GM23338 (cell line): ENCODE measurements around the gene NOP9. TPM values are rescaled to one million over a fixed set of nuclear protein-coding genes. Genes with fewer than 3 reads are reported as not detected.

ENCODE experiments used
- ATAC-seq: fragments of 200-7000 bp; cut with Tn5 transposase; 3 replicates; pipeline ENCODE4 v1.9.1; 2020
- DNase-seq: peaks from one replicate; pipeline ENCODE4 v3.0.0-alpha.2; 2015; ENCODE audit warnings: low spot score
- H2AFZ ChIP-seq: fragments of 200-600 bp; sonication (generic); 2 replicates; pipeline ENCODE4 v1.8.0; 2016; ENCODE audit warnings: antibody characterized with exemption, mild to moderate bottlenecking, moderate library complexity
- H3F3A ChIP-seq: fragments of 200-600 bp; sonication (generic); replicated peaks from 2 replicates; pipeline ENCODE4 v1.8.0; 2017; ENCODE audit warnings: antibody characterized with exemption, mixed run types, low read depth
- H3K27ac ChIP-seq: fragments of 200-600 bp; sonication (generic); 2 replicates; pipeline ENCODE4 v1.6.1; 2016; ENCODE audit warnings: low read depth
- H3K27me3 ChIP-seq: fragments of 200-600 bp; sonication (generic); 2 replicates; pipeline ENCODE4 v1.8.0; 2016; ENCODE audit warnings: mild to moderate bottlenecking, mixed run types, moderate library complexity; ENCODE audit not compliant: insufficient read depth
- H3K36me3 ChIP-seq: fragments of 200-600 bp; sonication (generic); 2 replicates; pipeline ENCODE4 v1.8.0; 2016; ENCODE audit warnings: mild to moderate bottlenecking; ENCODE audit not compliant: insufficient read depth
- H3K4me1 ChIP-seq: fragments of 200-600 bp; sonication (generic); 2 replicates; pipeline ENCODE4 v1.8.0; 2016; ENCODE audit warnings: mild to moderate bottlenecking, moderate library complexity; ENCODE audit not compliant: insufficient read depth
- H3K4me2 ChIP-seq: fragments of 200-600 bp; sonication (generic); 2 replicates; pipeline ENCODE4 v1.7.1; 2017; ENCODE audit warnings: mixed run types
- H3K4me3 ChIP-seq: fragments of 200-600 bp; sonication (generic); 2 replicates; pipeline ENCODE4 v1.6.1; 2016; ENCODE audit warnings: mixed run types
- H3K79me2 ChIP-seq: fragments of 200-600 bp; sonication (generic); replicated peaks from 2 replicates; pipeline ENCODE4 v1.8.0; 2017; ENCODE audit warnings: mild to moderate bottlenecking; ENCODE audit not compliant: insufficient read depth
- H3K9me2 ChIP-seq: fragments of 200-600 bp; sonication (generic); 2 replicates; pipeline ENCODE4 v1.8.0; 2017; ENCODE audit not compliant: insufficient read depth
- H4K20me1 ChIP-seq: fragments of 200-600 bp; sonication (generic); replicated peaks from 2 replicates; pipeline ENCODE4 v1.8.0; 2017; ENCODE audit warnings: mild to moderate bottlenecking; ENCODE audit not compliant: insufficient read depth
- H3K27ac Mint-ChIP-seq: 2 replicates; pipeline ENCODE4 v1.8.0; 2020; ENCODE audit warnings: inconsistent platforms, mild to moderate bottlenecking, moderate library complexity, mixed read lengths
- H3K27me3 Mint-ChIP-seq: 3 replicates; pipeline ENCODE4 v1.8.0; 2022; ENCODE audit warnings: low read depth, mild to moderate bottlenecking, moderate library complexity, mixed read lengths, inconsistent platforms; ENCODE audit not compliant: insufficient read depth, poor library complexity
- H3K36me3 Mint-ChIP-seq: 3 replicates; pipeline ENCODE4 v1.8.0; 2021; ENCODE audit warnings: low read depth, mild to moderate bottlenecking, inconsistent platforms, moderate library complexity, mixed read lengths
- H3K4me1 Mint-ChIP-seq: 3 replicates; pipeline ENCODE4 v1.8.0; 2020; ENCODE audit warnings: mild to moderate bottlenecking, inconsistent platforms, mixed read lengths
- H3K4me3 Mint-ChIP-seq: 3 replicates; pipeline ENCODE4 v1.8.0; 2021; ENCODE audit warnings: moderate library complexity, mild to moderate bottlenecking, inconsistent platforms, mixed read lengths
- H3K9me3 Mint-ChIP-seq: 3 replicates; pipeline ENCODE4 v1.8.0; 2020; ENCODE audit warnings: moderate library complexity, mild to moderate bottlenecking, inconsistent platforms, mixed read lengths
- ETS1 ChIP-seq: IDR thresholded peaks from 2 replicates; pipeline ENCODE4 v1.6.1; 2016; ENCODE audit warnings: antibody characterized with exemption
- EZH2 ChIP-seq: fragments of 200-600 bp; sonication (generic); IDR thresholded peaks from one replicate; pipeline ENCODE4 v1.8.0; 2017; ENCODE audit warnings: antibody characterized with exemption, mild to moderate bottlenecking, low read depth; ENCODE audit not compliant: unreplicated experiment
- JUNB ChIP-seq: IDR thresholded peaks from one replicate; pipeline ENCODE4 v1.6.1; 2016; ENCODE audit warnings: antibody characterized with exemption; ENCODE audit not compliant: unreplicated experiment
- NANOG ChIP-seq: IDR thresholded peaks from 2 replicates; pipeline ENCODE4 v1.6.1; 2016; ENCODE audit warnings: antibody characterized with exemption, borderline replicate concordance
- STAT1 ChIP-seq: IDR thresholded peaks from one replicate; pipeline ENCODE4 v1.6.1; 2016; ENCODE audit warnings: antibody characterized with exemption; ENCODE audit not compliant: unreplicated experiment
- ZNF462 ChIP-seq: fragments of 250-450 bp; sonication (Bioruptor Pico); IDR thresholded peaks from 2 replicates; pipeline ENCODE4 v1.5.0; 2020; ENCODE audit warnings: mild to moderate bottlenecking, moderate library complexity
- polyA plus RNA-seq: library from polyadenylated mRNA; unstranded; fragments of >200 nt; fragmentation: Nextera tagmentation; extraction: Ambion mirVana; gene quantifications from 2 replicates; pipeline ENCODE4 v1.2.1, GENCODE V29; 2016
- total RNA-seq: library from RNA; depleted of rRNA; stranded (reverse); fragments of >200 nt; shearing (Covaris generic); gene quantifications from 2 replicates; pipeline ENCODE4 v1.2.3, GENCODE V29; 2014

Gene NOP9
- total and polyA plus RNA-seq, 2 experiments from 2014 or later: 7.9 to 32.8 TPM

- TF ChIP-seq JUNB: no peak
- TF ChIP-seq NANOG: no peak
- TF ChIP-seq STAT1: no peak
- no peak for TF ChIP-seq EZH2
- no peak for TF ChIP-seq ETS1
- no peak for TF ChIP-seq ZNF462
- no peaks in the 10 kb centered on the region; the same call in 2 of the 3 replicates for H3K4me1 Mint-ChIP-seq
- peaks cover 92% of the 10 kb centered on the region for H3K27me3 ChIP-seq
Observed at GRCh38 chr14:24342889-24343288, 43.2 kb downstream of the NOP9 start.

More at GRCh38 chr14:24342889-24343288, 43.2 kb downstream of the NOP9 start:
- ATAC-seq (no peak), DNase-seq (no peak)
- H3K27ac ChIP-seq: no peak overlapping the region
- no peak overlapping the region for H3K4me2 ChIP-seq
- peaks cover 46% of the 10 kb centered on the region for H3K27me3 Mint-ChIP-seq
- no peaks in the 10 kb centered on the region for H3K4me1 ChIP-seq
- no peak overlapping the region for H3K4me3 ChIP-seq
- H4K20me1 ChIP-seq: peaks cover 4% of the 10 kb centered on the region; the same call in 1 of the 2 replicates
- no peaks in the 10 kb centered on the region for H3K9me2 ChIP-seq
- H3K79me2 ChIP-seq: no peaks in the 10 kb centered on the region
- no peaks in the 10 kb centered on the region for H3K9me3 Mint-ChIP-seq
- H3K4me3 Mint-ChIP-seq: no peak overlapping the region
- H2AFZ ChIP-seq: no peak overlapping the region
- H3F3A ChIP-seq: no peaks in the 10 kb centered on the region
- H3K36me3 ChIP-seq: no peaks in the 10 kb centered on the region
- H3K27ac Mint-ChIP-seq: no peak overlapping the region
- H3K36me3 Mint-ChIP-seq: no peaks in the 10 kb centered on the region
